Activated CD4-positive, alpha-beta T cell treated with anti-CD3 and anti-CD28 coated beads, Interleukin-2, amount 50 U/mL, for 16 hours (primary cell): ENCODE results near the gene CCDC38.
"Not testable (repeated sequence)": the region's sequence is repeated elsewhere in the genome, so short reads cannot be mapped to it uniquely, and the experiment has no call there.

Experiments used
- DNase-seq: peaks from one replicate; pipeline ENCODE4 v3.0.0-alpha.2; 2020

The CCDC38 gene

GRCh38 chr12:95942524-95943329 lies at the start of gene CCDC38:
TSS of gene CCDC38 (minus strand) at chr12:95942614. CDS start at chr12:95936509, 6,105 bp downstream.
- peak; percentile 91 for DNase-seq

- no peak for DNase-seq
Observed at GRCh38 chr12:95990136-95990535, 47.7 kb upstream of the CCDC38 start.

DNA sequence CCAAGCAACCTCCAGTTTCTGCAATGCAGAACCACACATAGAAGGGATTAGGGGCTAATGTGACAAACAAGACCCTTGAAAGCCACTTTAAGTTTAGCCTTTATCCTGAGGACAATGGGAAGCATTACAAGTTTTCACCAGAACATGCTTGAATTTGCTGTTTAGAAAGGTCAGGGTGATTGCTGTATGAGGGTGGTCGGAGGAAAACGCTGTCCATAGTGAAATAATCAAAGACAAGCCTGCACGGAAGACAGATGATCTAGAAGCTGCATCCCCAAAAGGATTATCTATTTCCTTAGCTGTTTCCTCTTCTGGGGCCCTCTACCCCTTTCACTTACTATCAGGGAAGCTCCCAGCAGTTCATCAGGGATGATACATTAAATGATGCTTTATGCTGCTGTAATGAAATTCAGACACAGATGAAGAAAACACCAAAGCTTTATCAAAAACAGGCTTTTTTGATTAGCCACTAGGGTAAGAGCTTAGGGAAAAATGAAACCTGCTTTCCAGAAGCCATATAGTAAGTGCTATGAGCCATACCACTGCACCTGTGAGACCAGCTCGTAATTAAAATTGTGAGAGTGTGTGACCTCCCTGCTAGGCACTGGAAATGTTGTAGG lies 47.2 kb upstream of the CCDC38 start:
- DNase-seq = no peak

DNA sequence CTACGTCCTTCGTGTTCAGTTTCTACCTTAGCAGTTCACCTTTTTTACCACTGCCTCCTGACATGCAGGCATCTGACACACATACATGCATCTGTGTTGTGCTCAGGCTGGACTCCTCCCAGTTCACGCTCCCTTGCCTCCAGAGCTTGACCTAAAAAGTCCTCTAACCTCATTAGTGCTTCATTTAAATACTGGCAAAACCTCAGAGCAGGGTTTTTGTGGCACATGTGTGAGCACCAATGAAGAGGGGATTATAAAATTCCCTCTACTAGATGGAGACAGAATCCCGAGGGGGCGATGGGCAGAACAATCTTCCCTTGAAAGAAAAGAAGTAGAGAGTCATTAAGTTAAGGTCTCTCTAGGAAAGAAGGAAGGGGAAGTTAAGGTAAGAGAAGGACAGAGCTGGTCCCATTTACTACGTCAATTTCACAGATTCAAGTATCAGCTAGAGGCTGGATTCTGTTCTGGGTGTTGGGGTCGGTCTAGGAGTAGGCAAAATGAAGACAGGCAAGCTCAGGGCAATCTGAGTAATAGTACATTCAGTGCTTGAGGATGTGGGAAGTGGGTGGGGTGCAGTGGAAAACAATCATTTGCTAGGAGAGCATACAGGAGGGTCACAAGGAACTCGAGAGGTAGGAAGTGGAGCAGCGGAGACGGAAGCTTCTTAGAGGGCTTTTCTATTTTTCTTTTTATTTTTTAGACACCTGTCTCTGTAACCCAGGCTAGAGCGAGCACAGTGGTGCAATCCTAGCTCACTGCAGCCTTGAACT lies 46.3 kb upstream of the CCDC38 start:
- DNase-seq = no peak

GRCh38 chr12:95986635-95987570 lies 44.5 kb upstream of the CCDC38 start:
- no peak for DNase-seq

- DNase-seq = no peak
Observed at GRCh38 chr12:95984682-95985081, 42.3 kb upstream of the CCDC38 start.

DNA sequence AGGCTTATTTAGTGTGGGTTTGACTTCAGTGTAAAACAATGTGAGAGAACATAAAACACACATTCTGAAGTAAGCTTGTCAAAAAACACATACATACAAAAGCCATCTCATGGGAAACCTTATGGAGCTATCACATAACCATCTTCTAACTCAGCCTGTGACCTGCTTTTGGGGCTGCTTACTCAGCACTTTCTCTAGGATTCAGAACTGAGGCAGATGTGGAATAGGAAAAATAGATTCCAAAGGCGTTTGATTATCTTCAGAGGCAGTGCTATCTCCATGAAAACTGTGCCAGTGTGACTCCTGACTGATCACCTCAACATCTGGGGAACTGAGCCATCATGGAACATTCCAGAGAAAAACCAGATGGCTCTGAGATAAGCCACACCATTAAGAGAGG lies 40.2 kb upstream of the CCDC38 start:
- DNase-seq = no peak

GRCh38 chr12:95980437-95980836 lies 38.0 kb upstream of the CCDC38 start:
- no peak for DNase-seq

- DNase-seq = no peak
Observed at GRCh38 chr12:95978774-95979173, 36.4 kb upstream of the CCDC38 start.

- no peak for DNase-seq
Observed at GRCh38 chr12:95978351-95978750, 35.9 kb upstream of the CCDC38 start.

- no peak for DNase-seq
Observed at GRCh38 chr12:95977764-95978305, 35.4 kb upstream of the CCDC38 start.

DNA sequence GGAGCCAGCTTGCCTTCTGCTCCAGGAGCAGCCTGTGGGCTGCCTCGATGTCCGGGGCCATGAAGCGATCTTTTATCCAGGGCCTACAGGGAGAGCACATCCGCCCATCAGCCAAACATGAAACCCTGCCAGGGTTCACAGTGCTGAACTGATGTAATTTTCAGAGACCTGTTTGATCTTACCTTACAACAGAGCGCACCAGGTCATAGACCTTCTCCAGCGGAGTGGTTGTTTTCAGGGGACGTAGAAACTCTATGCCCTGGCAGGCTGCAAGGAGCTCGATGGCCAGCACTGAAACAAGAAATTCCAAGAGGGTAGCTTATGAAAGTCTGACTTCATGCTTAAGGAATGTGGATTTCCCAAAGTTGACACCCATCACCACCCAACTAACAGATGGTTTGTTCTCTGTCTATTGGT lies 34.0 kb upstream of the CCDC38 start:
- DNase-seq = no peak

GRCh38 chr12:95975491-95975890 lies 33.1 kb upstream of the CCDC38 start:
- DNase-seq = no peak

GRCh38 chr12:95974358-95974757 lies 31.9 kb upstream of the CCDC38 start:
- DNase-seq = no peak

DNA sequence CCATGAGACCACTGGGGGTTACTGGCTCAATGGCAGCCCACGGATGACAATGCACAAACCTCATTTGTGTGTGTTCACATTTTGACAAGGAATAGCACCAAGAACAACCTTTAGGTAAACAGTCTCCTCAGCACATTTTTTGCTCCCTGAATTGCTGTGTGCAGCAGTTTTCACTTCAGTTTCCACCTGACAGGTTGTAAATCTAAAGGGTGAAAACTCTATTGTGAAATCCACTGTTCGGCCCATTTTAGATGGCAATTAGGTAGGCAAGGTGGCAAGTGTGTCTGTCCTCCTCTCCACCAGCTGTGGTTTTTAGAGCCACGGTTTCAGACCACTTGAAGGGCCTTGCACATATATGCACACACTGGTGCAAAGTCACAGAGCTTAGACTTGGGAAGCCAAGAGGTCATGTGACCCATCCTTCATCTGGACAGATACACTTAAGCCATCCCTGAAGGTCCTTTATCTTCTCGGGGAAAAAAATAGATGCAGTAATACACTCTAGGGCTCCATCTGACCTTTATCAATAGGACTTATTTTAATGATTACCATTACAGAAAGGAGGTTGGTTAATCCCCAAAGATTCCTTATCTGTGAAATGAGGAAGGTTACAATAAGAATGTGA lies 30.5 kb upstream of the CCDC38 start:
- DNase-seq = no peak

- no peak for DNase-seq
Observed at GRCh38 chr12:95970905-95971304, 28.5 kb upstream of the CCDC38 start.

DNA sequence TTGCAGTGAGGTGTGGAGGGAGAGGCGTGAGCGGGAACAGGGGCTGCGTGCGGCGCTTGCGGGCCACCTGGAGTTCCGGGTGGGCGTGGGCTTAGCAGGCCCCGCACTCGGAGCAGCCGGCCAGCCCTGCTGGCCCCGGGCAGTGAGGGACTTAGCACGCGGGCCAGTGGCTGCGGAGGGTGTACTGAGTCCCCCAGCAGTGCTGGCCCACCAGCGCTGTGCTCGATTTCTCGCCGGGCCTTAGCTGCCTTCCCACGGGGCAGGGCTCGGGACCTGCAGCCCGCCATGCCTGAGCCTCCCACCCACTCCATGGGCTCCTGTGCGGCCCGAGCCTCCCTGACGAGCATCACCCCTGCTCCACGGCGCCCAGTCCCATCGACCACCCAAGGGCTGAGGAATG lies 26.7 kb upstream of the CCDC38 start:
- DNase-seq = not testable (repeated sequence)

GRCh38 chr12:95967301-95967700 lies 24.9 kb upstream of the CCDC38 start:
- no peak for DNase-seq

- DNase-seq = no peak
Observed at GRCh38 chr12:95966287-95966870, 24.0 kb upstream of the CCDC38 start.

DNA sequence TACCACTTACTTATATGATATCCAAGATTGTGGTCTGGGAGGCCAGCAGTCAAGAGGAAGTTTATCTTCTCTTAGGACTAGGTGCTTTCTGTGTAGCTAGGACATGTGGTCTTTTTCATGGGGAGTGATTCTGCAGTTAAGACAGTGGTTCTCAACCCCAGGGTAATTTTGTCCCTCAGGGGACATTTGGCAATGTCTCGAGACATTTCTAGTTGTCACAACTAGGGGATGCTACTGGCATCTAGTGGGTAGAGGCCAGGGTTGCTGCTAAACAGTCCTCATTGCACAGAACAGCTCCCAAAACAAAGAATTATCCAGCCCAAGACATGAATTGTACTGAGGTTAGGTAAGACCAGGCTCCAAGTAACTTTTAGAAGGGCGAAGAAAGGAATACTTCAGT lies 20.7 kb upstream of the CCDC38 start:
- DNase-seq = no peak

GRCh38 chr12:95962222-95962621 lies 19.8 kb upstream of the CCDC38 start:
- DNase-seq = no peak
